Ishikawa (cell line): Measurements from ENCODE around the gene NOP53.

Source experiments
- CEBPB ChIP-seq: IDR thresholded peaks from 2 replicates; pipeline ENCODE4 v1.6.1; 2012
- CREB1 ChIP-seq: IDR thresholded peaks from 2 replicates; pipeline ENCODE4 v1.6.1; 2012; ENCODE audit warnings: low read depth
- EGR1 ChIP-seq: IDR thresholded peaks from 2 replicates; pipeline ENCODE4 v1.6.1; 2012
- EP300 ChIP-seq: IDR thresholded peaks from 2 replicates; pipeline ENCODE4 v1.6.1; 2012; ENCODE audit warnings: borderline replicate concordance
- FOXM1 ChIP-seq: IDR thresholded peaks from 2 replicates; pipeline ENCODE4 v1.6.1; 2012; ENCODE audit warnings: low read depth, borderline replicate concordance
- NFIC ChIP-seq: IDR thresholded peaks from 2 replicates; pipeline ENCODE4 v1.6.1; 2012
- RAD21 ChIP-seq: IDR thresholded peaks from 2 replicates; pipeline ENCODE4 v1.6.1; 2012; ENCODE audit warnings: low read depth
- TAF1 ChIP-seq: IDR thresholded peaks from 2 replicates; pipeline ENCODE4 v1.6.1; 2012; ENCODE audit warnings: low read depth, mild to moderate bottlenecking
- TCF12 ChIP-seq: IDR thresholded peaks from 2 replicates; pipeline ENCODE4 v1.6.1; 2012; ENCODE audit warnings: low read depth
- TEAD4 ChIP-seq: IDR thresholded peaks from 2 replicates; pipeline ENCODE4 v1.6.1; 2012
- YY1 ChIP-seq: IDR thresholded peaks from 2 replicates; pipeline ENCODE4 v1.6.1; 2012; ENCODE audit warnings: low read depth
- ZBTB7A ChIP-seq: IDR thresholded peaks from 2 replicates; pipeline ENCODE4 v1.6.1; 2012; ENCODE audit warnings: low read depth
- TF ChIP-seq, protein P1 (sequence below): IDR thresholded peaks from 2 replicates; pipeline ENCODE4 v1.6.1; 2012; ENCODE audit warnings: low read depth, mild to moderate bottlenecking
- TF ChIP-seq, protein P2 (sequence below): IDR thresholded peaks from 2 replicates; pipeline ENCODE4 v1.6.1; 2012
- TF ChIP-seq, protein P3 (sequence below): IDR thresholded peaks from 2 replicates; pipeline ENCODE4 v1.6.1; 2012

The NOP53 gene

DNA sequence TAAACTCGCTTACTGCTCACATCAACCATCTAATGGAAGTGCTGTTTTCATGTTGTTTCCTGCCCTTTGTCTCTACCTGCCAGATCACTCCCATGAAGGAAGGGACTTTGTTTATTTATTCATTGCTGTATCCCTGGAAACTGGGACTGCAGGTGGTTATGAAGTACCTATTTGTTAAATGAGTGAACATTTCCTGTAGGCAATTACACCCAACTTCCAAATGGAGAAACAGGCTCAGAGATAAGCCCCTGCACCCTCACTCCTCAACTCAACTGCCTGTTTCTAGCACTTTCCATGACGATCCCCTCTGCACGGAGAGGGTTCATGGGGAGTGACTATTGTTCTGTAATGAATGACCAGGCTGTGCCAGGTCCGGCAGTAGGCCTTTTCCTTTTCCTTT lies 31.2 kb downstream of the NOP53 start:
- no peak for TF ChIP-seq TCF12
- no peak for TF ChIP-seq RAD21
- TF ChIP-seq FOXM1 = no peak
- TF ChIP-seq, protein P1, sequence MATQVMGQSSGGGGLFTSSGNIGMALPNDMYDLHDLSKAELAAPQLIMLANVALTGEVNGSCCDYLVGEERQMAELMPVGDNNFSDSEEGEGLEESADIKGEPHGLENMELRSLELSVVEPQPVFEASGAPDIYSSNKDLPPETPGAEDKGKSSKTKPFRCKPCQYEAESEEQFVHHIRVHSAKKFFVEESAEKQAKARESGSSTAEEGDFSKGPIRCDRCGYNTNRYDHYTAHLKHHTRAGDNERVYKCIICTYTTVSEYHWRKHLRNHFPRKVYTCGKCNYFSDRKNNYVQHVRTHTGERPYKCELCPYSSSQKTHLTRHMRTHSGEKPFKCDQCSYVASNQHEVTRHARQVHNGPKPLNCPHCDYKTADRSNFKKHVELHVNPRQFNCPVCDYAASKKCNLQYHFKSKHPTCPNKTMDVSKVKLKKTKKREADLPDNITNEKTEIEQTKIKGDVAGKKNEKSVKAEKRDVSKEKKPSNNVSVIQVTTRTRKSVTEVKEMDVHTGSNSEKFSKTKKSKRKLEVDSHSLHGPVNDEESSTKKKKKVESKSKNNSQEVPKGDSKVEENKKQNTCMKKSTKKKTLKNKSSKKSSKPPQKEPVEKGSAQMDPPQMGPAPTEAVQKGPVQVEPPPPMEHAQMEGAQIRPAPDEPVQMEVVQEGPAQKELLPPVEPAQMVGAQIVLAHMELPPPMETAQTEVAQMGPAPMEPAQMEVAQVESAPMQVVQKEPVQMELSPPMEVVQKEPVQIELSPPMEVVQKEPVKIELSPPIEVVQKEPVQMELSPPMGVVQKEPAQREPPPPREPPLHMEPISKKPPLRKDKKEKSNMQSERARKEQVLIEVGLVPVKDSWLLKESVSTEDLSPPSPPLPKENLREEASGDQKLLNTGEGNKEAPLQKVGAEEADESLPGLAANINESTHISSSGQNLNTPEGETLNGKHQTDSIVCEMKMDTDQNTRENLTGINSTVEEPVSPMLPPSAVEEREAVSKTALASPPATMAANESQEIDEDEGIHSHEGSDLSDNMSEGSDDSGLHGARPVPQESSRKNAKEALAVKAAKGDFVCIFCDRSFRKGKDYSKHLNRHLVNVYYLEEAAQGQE = no peak
- TF ChIP-seq CREB1 = no peak
- TF ChIP-seq EGR1 = no peak

DNA sequence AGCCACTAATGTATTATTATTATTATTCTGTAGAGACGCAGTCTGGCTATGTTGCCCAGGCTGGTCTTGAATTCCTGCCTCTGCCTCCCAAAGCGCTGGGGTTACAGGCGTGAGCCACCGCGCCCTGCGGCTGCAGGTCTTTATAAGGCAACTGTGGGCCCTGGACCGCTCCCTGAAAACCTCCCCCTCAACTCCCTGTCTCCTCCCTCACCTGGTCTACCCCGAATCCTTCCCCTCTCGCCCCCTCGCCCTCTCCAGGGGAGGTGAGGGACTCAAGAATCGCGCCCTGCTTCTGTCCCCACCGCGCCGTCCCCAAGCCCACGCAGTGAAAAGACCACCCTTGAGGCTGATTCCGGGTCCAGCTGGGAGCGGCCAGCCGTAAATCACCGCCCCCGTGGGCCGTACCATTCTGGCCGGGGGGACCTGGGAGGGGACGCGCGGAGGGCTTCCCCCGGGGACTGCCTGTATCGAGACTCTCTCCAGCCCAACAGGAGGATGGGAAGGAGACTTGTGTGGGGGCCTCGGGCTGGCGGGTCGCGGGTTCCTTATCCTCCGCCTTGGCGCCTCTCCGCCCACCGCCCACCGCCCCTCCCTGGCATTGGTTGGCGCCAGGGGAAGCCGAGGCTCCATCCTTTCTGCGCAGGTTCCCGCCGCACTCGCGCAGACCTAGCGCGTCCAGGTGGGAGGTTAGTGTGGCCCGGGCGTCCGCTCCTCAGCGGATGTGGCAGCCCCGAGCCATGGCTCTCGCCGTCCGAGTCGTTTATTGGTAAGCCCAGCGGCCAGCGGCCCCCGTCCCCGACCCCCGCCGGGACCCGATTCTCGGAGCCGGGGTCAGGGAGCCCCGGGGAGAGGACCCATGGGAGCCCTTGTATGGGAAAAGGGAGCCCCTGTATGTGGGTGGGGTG lies 33.0 kb downstream of the NOP53 start, which contains the start of gene SELENOW:
TSS of gene SELENOW (plus strand) at position 655 of the 905 bp plus-strand sequence. CDS start at position 738, 83 bp downstream.
- TF ChIP-seq RAD21 (no peak), YY1 (0 out of 2 replicates have a peak, but pooled peaks have one; percentile 39), FOXM1 (no peak), CREB1 (no peak), ZBTB7A (peak; percentile 98), NFIC (no peak), TAF1 (peak; percentile 96), TEAD4 (peak; percentile 20; the same call in 1 of the 2 replicates), EGR1 (peak; percentile 97), CEBPB (no peak), TCF12 (no peak; the same call in 1 of the 2 replicates), EP300 (peak; percentile 74)
- TF ChIP-seq, protein P2, sequence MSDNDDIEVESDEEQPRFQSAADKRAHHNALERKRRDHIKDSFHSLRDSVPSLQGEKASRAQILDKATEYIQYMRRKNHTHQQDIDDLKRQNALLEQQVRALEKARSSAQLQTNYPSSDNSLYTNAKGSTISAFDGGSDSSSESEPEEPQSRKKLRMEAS = peak; percentile 29; the same call in 1 of the 2 replicates
- TF ChIP-seq, protein P3, sequence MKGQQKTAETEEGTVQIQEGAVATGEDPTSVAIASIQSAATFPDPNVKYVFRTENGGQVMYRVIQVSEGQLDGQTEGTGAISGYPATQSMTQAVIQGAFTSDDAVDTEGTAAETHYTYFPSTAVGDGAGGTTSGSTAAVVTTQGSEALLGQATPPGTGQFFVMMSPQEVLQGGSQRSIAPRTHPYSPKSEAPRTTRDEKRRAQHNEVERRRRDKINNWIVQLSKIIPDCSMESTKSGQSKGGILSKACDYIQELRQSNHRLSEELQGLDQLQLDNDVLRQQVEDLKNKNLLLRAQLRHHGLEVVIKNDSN = peak; percentile 21; the same call in 1 of the 2 replicates
- TF ChIP-seq, protein P1 = no peak

DNA sequence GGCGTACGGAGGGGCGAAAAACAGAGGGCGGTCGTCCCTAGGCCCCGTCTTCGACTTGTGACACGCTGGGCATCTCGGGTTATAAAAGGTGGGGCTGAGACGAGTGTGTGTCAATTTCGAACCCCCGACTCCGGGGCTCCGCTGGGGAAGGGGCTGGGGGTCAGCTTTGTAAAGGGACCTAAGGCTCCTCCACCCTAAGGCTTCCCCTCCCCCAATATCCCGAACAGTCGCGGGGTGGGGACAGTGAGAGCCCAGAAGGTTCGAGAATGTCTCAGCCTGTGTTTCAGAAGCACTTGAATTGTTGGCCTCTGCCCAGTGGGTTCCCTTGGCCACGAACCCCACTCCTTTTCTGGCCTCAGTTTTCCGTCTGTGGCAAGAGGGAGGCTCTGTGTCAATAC lies 33.6 kb downstream of the NOP53 start:
- TF ChIP-seq TEAD4 (no peak), ZBTB7A (no peak), NFIC (no peak), CREB1 (no peak), TCF12 (no peak), TAF1 (no peak), EGR1 (no peak), YY1 (no peak), CEBPB (no peak), FOXM1 (no peak), RAD21 (no peak), EP300 (no peak)
- TF ChIP-seq, protein P1 = no peak
- TF ChIP-seq, protein P2 = no peak
- TF ChIP-seq, protein P3 = no peak
